Ramos (cell line): Measurements from ENCODE around the gene MSH6.
"Not testable (repeated sequence)": the region's sequence is repeated elsewhere in the genome, so short reads cannot be mapped to it uniquely, and the experiment has no call there.

ENCODE experiments used
- in situ Hi-C: fragments of 300-500 bp; cut with MboI; formaldehyde crosslinking; loops from one replicate; pipeline ENCODE4 v1.14.3; 2022; ENCODE audit warnings: low sequenced_read_pairs; ENCODE audit not compliant: unreplicated experiment

MSH6 gene

DNA sequence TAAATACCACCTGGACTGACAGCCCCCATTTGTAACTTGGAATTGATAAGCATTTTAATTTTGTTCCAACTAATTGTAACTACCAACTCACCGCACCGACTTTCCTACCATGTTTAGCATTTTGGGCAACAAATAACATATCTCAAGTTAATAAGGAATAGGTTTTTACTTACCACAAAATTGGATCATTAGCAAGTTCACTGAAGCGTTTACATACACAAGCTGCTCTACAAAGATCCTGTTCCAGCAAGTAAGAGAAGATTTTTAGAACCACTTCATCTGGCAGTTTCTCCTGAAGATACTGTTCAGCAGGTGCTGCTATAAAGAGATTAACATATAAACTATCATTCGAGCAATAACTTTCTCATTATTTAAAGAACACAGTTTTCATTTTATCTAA, 55.7 kb downstream of the MSH6 start:
- in situ Hi-C loops, result loop anchor here (25.0 kb wide), 1 partner anchor 574 kb away; no protein-coding TSS in a partner anchor

DNA sequence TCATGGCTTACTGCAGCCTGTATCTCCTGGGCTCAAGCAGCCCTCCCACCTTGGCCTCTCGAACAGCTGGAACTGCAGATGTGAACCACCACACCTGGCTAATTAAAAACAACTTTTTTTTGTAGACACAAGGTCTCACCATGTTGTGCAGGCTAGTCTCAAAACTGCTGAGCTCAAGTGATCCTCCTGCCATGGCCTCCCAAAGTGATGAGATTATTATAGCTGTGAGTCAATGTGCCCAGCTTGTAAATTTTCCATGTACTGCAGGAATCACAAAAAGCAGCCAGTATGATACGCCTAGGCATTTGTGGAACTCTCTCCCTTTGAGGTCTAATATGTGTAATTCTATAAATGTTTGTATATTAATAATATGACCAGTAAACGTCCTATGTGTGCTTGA, 59.9 kb downstream of the MSH6 start:
- in situ Hi-C loops, result loop anchor here (25.0 kb wide), 1 partner anchor 569 kb away; no protein-coding TSS in a partner anchor

DNA sequence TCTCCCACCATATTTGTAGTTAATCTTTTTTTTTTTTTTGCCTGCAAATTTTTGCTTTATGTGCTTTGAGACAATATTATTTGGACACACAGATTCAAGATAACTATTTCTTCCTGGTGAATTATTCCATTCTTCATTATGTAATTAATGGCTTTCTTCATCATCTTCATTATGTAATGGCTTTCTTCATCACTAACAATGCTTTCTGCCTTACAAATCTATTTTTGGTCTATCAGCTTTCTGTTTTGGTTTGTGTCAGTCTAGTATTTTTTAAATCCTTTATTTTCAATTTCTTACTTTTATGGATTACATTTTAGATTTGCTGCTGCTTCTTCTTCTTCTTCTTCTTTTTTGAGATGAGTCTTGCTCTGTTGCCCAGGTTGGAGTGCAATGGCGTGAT, 60.5 kb downstream of the MSH6 start:
- in situ Hi-C loops, result loop anchor here (25.0 kb wide), 1 partner anchor 569 kb away; no protein-coding TSS in a partner anchor

DNA sequence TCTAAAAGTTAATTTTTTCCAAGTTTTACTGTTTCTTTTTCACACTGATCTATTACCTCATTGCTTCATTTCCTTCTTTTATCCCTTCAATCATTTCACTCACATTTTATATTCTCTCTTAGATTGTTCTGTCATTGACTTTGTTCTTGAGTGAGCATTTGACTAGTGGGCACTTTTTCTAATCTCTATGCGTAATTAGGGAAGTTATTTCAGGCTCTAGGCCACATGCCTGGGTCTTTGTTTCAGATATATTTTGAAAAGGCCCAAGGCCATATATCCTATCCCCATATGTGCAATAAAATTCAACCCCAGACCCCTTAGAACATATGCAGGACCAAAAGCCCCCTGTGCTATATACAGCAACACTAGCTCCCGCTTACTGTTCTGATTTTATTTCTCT, 61.2 kb downstream of the MSH6 start:
- in situ Hi-C loops, result loop anchor here (25.0 kb wide), 1 partner anchor 568 kb away; no protein-coding TSS in a partner anchor

DNA sequence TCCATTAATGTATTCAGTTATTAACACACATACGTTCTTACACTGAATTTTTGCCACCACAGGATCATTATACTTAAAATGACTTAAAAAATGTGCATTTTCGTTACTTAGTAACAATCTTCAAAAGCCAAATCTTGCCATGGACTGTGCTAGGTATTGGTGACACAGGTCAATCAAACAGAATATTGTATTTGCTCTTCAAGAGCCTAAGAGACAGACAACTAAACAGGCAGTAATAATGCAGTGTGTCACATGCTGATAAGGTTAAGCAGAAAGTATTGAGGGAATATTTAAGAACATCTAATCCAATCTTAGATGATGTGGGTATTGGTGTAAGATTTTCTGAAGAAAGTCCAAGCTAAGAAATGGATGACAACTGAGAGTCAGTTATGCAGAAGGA, 66.4 kb downstream of the MSH6 start:
- in situ Hi-C loops, result loop anchor here (25.0 kb wide), 1 partner anchor 563 kb away; no protein-coding TSS in a partner anchor

DNA sequence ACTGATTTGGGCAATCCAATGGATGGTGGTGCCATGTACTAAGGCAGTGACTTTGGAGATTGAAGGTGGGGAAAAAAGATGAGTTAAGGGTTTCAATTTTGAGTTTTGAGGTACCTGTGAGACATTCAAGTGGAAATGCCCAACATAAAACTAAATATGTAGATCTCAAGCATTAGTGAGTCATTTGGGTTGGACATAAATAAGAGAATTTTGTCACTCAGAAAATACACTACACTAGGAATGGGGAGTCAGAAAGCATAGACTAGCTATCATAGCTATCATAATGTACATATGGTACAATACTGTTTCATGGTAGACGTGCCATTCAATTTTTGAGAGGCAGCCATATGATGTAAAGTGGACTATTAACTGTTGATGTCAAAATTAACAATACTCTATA, 67.3 kb downstream of the MSH6 start:
- in situ Hi-C loops, result no loop called here

DNA sequence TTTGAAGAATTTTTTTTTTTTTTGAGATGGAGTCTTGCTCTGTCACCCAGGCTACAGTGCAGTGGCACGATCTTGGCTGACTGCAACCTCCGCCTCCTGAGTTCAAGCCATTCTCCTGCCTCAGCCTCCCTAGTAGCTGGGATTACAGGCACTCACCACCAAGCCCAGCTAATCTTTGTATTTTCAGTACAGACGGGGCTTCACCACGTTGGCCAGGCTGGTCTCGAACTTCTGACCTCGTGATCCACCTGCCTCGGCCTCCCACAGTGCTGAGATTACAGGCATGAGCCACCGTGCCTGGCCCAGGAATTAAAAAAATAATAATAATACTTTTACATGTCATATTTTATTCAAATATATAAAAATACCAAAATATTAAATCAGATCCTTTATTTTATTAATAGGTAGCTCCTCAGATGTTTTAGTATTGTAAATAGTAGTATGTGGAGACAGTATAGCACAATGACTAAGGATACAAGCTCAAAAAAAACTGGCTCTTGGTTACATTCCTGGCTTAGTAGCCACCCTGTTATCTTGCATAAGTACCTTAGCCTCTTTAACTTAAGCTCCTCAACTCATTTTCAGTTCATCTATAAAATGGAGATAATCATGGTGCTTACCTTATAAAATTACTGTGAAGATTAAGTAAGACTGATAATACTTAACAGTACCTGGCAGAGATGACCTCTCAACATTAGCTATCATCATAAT, 70.3 kb downstream of the MSH6 start:
- in situ Hi-C loops, result not testable (repeated sequence)
